H9 (cell line): ENCODE results near the gene DIRAS3. TPM values are rescaled to one million over a fixed set of nuclear protein-coding genes. Genes with fewer than 3 reads are reported as not detected.

Experiments
- DNase-seq: peaks from one replicate; pipeline ENCODE4 v3.0.0-alpha.2; 2017
- H2AFZ ChIP-seq: one replicate; pipeline ENCODE4 v1.6.1; 2013; ENCODE audit warnings: mild to moderate bottlenecking, low read length, control low read depth, moderate library complexity
- H2AK5ac ChIP-seq: 2 replicates; pipeline ENCODE4 v1.6.1; 2013; ENCODE audit warnings: low read length, control low read depth, mixed read lengths; ENCODE audit not compliant: insufficient read length
- H2BK120ac ChIP-seq: one replicate; pipeline ENCODE4 v1.6.1; 2013; ENCODE audit warnings: low read depth, mild to moderate bottlenecking, low read length, control low read depth, inconsistent platforms; ENCODE audit not compliant: poor library complexity, severe bottlenecking
- H2BK12ac ChIP-seq: 2 replicates; pipeline ENCODE4 v1.6.1; 2013; ENCODE audit warnings: low read length, control low read depth, mixed read lengths, low read depth; ENCODE audit not compliant: insufficient read length
- H2BK15ac ChIP-seq: 2 replicates; pipeline ENCODE4 v1.6.1; 2013; ENCODE audit warnings: low read depth, low read length, control low read depth
- H2BK20ac ChIP-seq: one replicate; pipeline ENCODE4 v1.6.1; 2013; ENCODE audit warnings: low read depth, mild to moderate bottlenecking, low read length, control low read depth, inconsistent platforms; ENCODE audit not compliant: poor library complexity, severe bottlenecking
- H2BK5ac ChIP-seq: 2 replicates; pipeline ENCODE4 v1.6.1; 2013; ENCODE audit warnings: low read length, control low read depth, mixed read lengths; ENCODE audit not compliant: insufficient read length
- H3K14ac ChIP-seq: 2 replicates; pipeline ENCODE4 v1.6.1; 2013; ENCODE audit warnings: low read length, control low read depth; ENCODE audit not compliant: insufficient read depth
- H3K18ac ChIP-seq: 2 replicates; pipeline ENCODE4 v1.6.1; 2013; ENCODE audit warnings: low read depth, mild to moderate bottlenecking, mixed read lengths, low read length, control low read depth; ENCODE audit not compliant: insufficient read length
- H3K23ac ChIP-seq: 2 replicates; pipeline ENCODE4 v1.6.1; 2013; ENCODE audit warnings: low read length, control low read depth, mixed read lengths, low read depth; ENCODE audit not compliant: insufficient read length
- H3K23me2 ChIP-seq: 2 replicates; pipeline ENCODE4 v1.6.1; 2013; ENCODE audit warnings: low read depth, mild to moderate bottlenecking, mixed read lengths, low read length, control low read depth; ENCODE audit not compliant: insufficient read length, poor library complexity, severe bottlenecking
- H3K27ac ChIP-seq: 2 replicates; pipeline ENCODE4 v1.5.1; 2013; ENCODE audit warnings: low read length, control low read depth, mixed read lengths, low read depth; ENCODE audit not compliant: insufficient read length
- H3K27me3 ChIP-seq: 2 replicates; pipeline ENCODE4 v1.6.1; 2013; ENCODE audit warnings: low read length, control low read depth, inconsistent platforms; ENCODE audit not compliant: insufficient read depth
- H3K4ac ChIP-seq: 2 replicates; pipeline ENCODE4 v1.6.1; 2013; ENCODE audit warnings: low read depth, mild to moderate bottlenecking, control low read depth, inconsistent platforms, low read length, moderate library complexity
- H3K4me1 ChIP-seq: 2 replicates; pipeline ENCODE4 v1.6.1; 2013; ENCODE audit warnings: low read length, control low read depth, inconsistent platforms; ENCODE audit not compliant: insufficient read depth
- H3K4me2 ChIP-seq: 2 replicates; pipeline ENCODE4 v1.6.1; 2013; ENCODE audit warnings: low read length, control low read depth, mixed read lengths; ENCODE audit not compliant: insufficient read length, insufficient read depth
- H3K56ac ChIP-seq: 2 replicates; pipeline ENCODE4 v1.6.1; 2013; ENCODE audit warnings: low read depth, mild to moderate bottlenecking, mixed read lengths, low read length, control low read depth; ENCODE audit not compliant: insufficient read length
- H3K79me1 ChIP-seq: 2 replicates; pipeline ENCODE4 v1.6.1; 2013; ENCODE audit warnings: low read depth, mild to moderate bottlenecking, moderate library complexity, low read length, control low read depth, inconsistent platforms; ENCODE audit not compliant: insufficient read depth, poor library complexity, severe bottlenecking
- H3K79me2 ChIP-seq: 2 replicates; pipeline ENCODE4 v1.6.1; 2013; ENCODE audit warnings: low read length, control low read depth, inconsistent platforms; ENCODE audit not compliant: insufficient read depth
- H3K9ac ChIP-seq: 2 replicates; pipeline ENCODE4 v1.6.1; 2013; ENCODE audit warnings: low read length, control low read depth, mixed read lengths; ENCODE audit not compliant: insufficient read length; ENCODE audit errors: extremely low read depth
- H3K9me3 ChIP-seq: one replicate; pipeline ENCODE4 v1.6.1; 2013; ENCODE audit warnings: low read depth, low read length, inconsistent platforms; ENCODE audit not compliant: control insufficient read depth
- H3T11ph ChIP-seq: one replicate; pipeline ENCODE4 v1.6.1; 2013; ENCODE audit warnings: mild to moderate bottlenecking, low read length, control low read depth, inconsistent platforms
- H4K20me1 ChIP-seq: one replicate; pipeline ENCODE4 v1.6.1; 2013; ENCODE audit not compliant: control insufficient read depth, insufficient read length, insufficient read depth
- H4K5ac ChIP-seq: 2 replicates; pipeline ENCODE4 v1.6.1; 2013; ENCODE audit warnings: low read depth, mild to moderate bottlenecking, mixed read lengths, low read length, control low read depth; ENCODE audit not compliant: insufficient read length
- H4K8ac ChIP-seq: replicated peaks from 2 replicates; pipeline ENCODE4 v1.6.1; 2013; ENCODE audit warnings: low read length, control low read depth, mixed read lengths, low read depth; ENCODE audit not compliant: insufficient read length
- H4K91ac ChIP-seq: 2 replicates; pipeline ENCODE4 v1.6.1; 2013; ENCODE audit warnings: low read depth, mild to moderate bottlenecking, moderate library complexity, mixed read lengths, low read length, control low read depth; ENCODE audit not compliant: insufficient read length
- H3K27ac Mint-ChIP-seq, 3 experiments: 2 replicates in 2 of 3; 3 replicates in 1 of 3; pipeline ENCODE4 v1.8.0; 2020 to 2021; ENCODE audit warnings: mixed read lengths in 3 of 3, mild to moderate bottlenecking in 1 of 3, moderate library complexity in 1 of 3
- H3K27me3 Mint-ChIP-seq: 2 replicates; pipeline ENCODE4 v1.8.0; 2021; ENCODE audit warnings: low read depth, mild to moderate bottlenecking, moderate library complexity, mixed read lengths
- H3K36me3 Mint-ChIP-seq, 3 experiments: 2 replicates in 2 of 3; 3 replicates in 1 of 3; pipeline ENCODE4 v1.8.0; 2020 to 2021; ENCODE audit warnings: low read depth in 3 of 3, mixed read lengths in 3 of 3; ENCODE audit not compliant: insufficient read depth in 1 of 3
- H3K4me1 Mint-ChIP-seq, 2 experiments: 2 replicates each; pipeline ENCODE4 v1.8.0; 2020; ENCODE audit warnings: mixed read lengths in 2 of 2
- H3K4me3 Mint-ChIP-seq, 2 experiments: 2 replicates in 1 of 2; 3 replicates in 1 of 2; pipeline ENCODE4 v1.8.0; 2020 to 2021; ENCODE audit warnings: mild to moderate bottlenecking in 2 of 2, mixed read lengths in 2 of 2, moderate library complexity in 1 of 2
- H3K9me3 Mint-ChIP-seq, 2 experiments: 2 replicates in 1 of 2; 3 replicates in 1 of 2; pipeline ENCODE4 v1.8.0; 2020; ENCODE audit warnings: mild to moderate bottlenecking in 2 of 2, mixed read lengths in 2 of 2, moderate library complexity in 1 of 2
- CTCF ChIP-seq: fragments of 200-600 bp; sonication (generic); conservative IDR thresholded peaks from 3 replicates; pipeline ENCODE4 v1.8.0; 2021; ENCODE audit warnings: antibody characterized with exemption, mild to moderate bottlenecking
- WGBS: extraction: QIAGEN DNeasy Blood & Tissue Kit; methylation state at CpG from one replicate; pipeline ENCODE4 v1.1.7; 2013; ENCODE audit warnings: missing lambda C conversion rate, low lambda C conversion rate, mixed read lengths; ENCODE audit not compliant: insufficient read length; ENCODE audit errors: extremely low coverage; 5-methylcytosine and 5-hydroxymethylcytosine counted together
- total RNA-seq: library from RNA; stranded (reverse); gene quantifications from 2 replicates; pipeline ENCODE4 v1.2.1, GENCODE V29; 2021

The DIRAS3 gene
- total RNA-seq, 1 experiment from 2014 or later: not detected

- H4K5ac ChIP-seq: no peak overlapping the region
- H3K4me3 Mint-ChIP-seq: no peak overlapping the region
- no peak overlapping the region for H3K27ac ChIP-seq
- DNase-seq: peak; percentile 57
- no peak overlapping the region for H3K14ac ChIP-seq
- H3K9ac ChIP-seq: no peak overlapping the region
- no peak overlapping the region for H3K18ac ChIP-seq
- peak; percentile 43; the same call in 1 of the 3 replicates for TF ChIP-seq CTCF
- no peaks in the 10 kb centered on the region for H3K79me1 ChIP-seq
- H3K4me1 ChIP-seq: no peaks in the 10 kb centered on the region; the same call in 1 of the 2 replicates
- no peak overlapping the region for H3T11ph ChIP-seq
- H2BK120ac ChIP-seq: no peak overlapping the region
- H2BK20ac ChIP-seq: no peak overlapping the region
- H3K9me3 Mint-ChIP-seq: peaks cover 9 to 13% of the 10 kb centered on the region in 2 experiments
- no CpG with 5 or more reads among the region's 3 CpGs for WGBS
- no peaks in the 10 kb centered on the region for H3K79me2 ChIP-seq
- H2BK12ac ChIP-seq: no peak overlapping the region
- no peaks in the 10 kb centered on the region for H4K20me1 ChIP-seq
- H3K4ac ChIP-seq: no peak overlapping the region
- no peaks in the 10 kb centered on the region for H3K27me3 ChIP-seq
- H3K4me1 Mint-ChIP-seq: peaks cover 6 to 9% of the 10 kb centered on the region in 2 experiments
- no peaks in the 10 kb centered on the region for H3K9me3 ChIP-seq
- H3K4me2 ChIP-seq: no peak overlapping the region
- no peak overlapping the region for H2AK5ac ChIP-seq
- H3K36me3 Mint-ChIP-seq: peaks cover 0 to 12% (median 0%) of the 10 kb centered on the region in 3 experiments; a peak in 5 of 7 replicates
- no peak overlapping the region for H4K8ac ChIP-seq
- H3K23ac ChIP-seq: no peak overlapping the region
- H3K27me3 Mint-ChIP-seq: peaks cover 4% of the 10 kb centered on the region
- H3K27ac Mint-ChIP-seq: no peak overlapping the region
- H2BK5ac ChIP-seq: no peak overlapping the region
- no peak overlapping the region for H2AFZ ChIP-seq
- H4K91ac ChIP-seq: no peak overlapping the region
- H2BK15ac ChIP-seq: no peak overlapping the region
- no peaks in the 10 kb centered on the region for H3K23me2 ChIP-seq
- no peak overlapping the region for H3K56ac ChIP-seq
Measured at GRCh38 chr1:68057564-68057963, 7.1 kb upstream of the DIRAS3 start.
